Stimulated activated CD4-positive, alpha-beta T cell treated with anti-CD3 and anti-CD28 coated beads, Interleukin-4, amount 100 ng/mL, for 48 hours (primary cell): ENCODE measurements around the gene TNFRSF1B.
A peak's percentile ranks its signal among the peaks of the same experiment; 100 is the strongest.

Source experiments
- DNase-seq, 2 donors: peaks; one replicate each; pipeline ENCODE4 v3.0.0-alpha.2; 2020; ENCODE audit warnings: low read depth in 2 of 2

Gene TNFRSF1B

DNA sequence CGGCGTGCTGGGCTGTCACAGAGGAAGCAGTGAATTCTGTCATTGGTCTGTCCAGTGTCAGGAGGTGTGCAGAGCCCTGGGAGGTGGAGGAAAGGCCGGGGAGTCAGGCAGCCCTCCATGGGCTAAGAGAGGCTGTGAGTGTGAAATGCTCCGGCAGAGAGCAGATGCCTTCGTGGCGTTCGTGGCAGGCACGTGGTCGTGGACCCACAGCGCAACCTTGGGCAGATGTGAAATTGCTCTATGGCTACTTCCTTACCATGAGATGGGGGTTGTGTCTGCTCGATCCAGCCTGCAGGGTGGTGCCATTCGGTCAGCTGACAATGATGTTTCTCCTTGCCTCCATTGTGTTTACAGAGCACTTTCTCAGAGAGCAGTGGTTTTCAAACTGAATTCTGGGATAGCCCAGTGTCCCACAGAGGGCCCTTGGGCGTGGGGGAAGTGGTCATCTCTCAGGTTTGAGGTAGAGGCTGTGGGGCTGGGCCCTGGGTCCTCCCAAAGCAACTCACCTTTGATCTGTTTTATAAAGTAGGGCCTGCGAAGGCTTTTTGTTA, 27.9 kb downstream of the TNFRSF1B start:
- DNase-seq: no peak

DNA sequence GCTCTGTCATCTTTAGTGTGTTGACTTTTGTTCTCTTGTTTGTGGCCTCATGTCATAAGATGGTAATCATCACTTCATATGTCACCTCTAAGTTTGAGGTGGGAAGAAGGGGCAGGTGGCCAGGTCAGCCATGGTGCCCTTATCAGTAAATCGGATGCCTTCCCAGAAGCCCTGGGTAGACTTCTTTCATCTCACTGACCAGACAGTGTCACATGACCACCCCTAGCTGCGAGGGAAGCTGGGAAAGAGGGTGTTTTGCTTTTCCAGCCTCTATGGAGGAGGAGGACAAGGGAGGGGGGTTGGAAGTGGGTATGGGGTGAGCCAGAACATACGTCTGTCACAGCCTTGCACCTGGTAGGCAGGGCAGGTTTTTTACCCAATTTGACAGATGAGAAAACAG, 28.6 kb downstream of the TNFRSF1B start:
- no peak for DNase-seq

DNA sequence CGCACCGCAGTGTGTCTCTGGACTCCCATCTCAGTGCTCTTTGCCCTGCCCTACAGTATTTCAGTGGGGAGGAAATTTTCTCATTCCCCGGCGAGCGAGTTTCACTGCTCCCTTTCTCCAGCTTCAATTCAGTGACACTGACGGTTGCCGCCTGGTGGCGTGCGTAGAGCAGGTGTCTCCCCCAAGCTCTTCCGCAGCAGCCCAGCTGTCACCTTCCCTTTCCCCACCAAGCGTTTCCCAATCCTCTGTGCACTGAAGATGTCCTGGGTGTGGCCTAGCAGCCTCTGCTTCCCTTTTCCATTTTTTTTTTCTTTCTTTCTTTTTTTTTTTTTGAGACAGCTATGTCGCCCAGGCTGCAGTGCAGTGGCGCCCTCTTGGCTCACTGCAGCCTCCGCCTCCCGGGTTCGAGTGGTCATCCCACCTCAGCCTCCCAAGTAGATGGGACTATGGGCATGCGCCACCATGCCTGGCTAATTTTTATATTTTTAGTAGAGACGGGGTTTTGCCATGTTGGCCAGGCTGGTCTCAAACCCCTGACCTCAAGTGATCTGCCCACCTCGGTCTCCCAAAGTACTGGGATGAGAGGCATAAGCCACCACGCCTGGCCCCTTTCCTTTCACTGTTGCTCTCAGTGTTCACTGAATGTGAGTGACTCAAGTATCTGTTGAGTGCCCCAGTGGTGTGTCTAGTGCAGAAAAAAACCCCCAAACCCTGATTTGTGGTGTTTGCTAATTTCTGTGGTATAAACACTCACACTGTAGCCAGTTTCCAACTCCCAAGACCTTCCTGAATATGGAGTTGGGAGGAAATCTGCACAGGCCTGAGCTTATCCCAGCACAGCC, 30.1 kb downstream of the TNFRSF1B start:
- no peak for DNase-seq

DNA sequence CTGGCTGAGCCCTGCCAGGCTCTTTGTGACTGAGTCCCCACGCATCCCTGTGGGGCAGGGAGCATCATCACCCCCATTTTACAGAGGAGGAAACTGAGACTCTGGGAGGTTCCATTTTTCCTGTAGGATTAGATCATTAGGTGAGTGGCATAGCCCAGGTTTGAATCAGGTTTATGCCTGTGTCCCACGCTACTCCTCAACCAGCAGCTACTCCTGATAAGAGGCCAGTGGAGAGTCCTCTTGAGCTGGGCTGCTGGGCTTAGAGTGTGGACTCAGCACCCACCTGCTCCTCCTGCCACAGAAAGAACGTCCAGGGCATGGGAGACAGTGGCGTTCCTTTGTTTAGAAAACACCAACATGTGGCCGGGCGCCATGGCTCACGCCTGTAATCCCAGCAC, 30.7 kb downstream of the TNFRSF1B start:
- no peak for DNase-seq

DNA sequence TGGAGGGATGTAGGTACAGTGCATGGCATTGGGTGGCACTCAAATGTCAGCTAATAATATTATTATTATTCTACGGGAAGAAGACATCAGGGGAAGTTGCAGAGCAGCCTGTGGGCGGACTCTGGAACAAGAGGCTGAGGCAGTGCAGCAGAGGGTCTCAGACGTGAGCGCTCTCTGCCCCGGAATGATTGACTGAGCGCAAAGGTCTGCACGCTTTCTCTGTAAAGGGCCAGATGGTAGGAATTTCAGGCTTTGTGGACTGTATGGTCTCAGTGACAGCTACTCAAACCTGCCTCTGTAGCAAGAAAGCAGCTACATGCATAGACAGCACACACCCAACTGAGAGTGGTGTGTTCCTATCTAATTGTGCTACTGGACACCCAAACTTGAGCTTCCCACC, 33.4 kb downstream of the TNFRSF1B start:
- no peak for DNase-seq

DNA sequence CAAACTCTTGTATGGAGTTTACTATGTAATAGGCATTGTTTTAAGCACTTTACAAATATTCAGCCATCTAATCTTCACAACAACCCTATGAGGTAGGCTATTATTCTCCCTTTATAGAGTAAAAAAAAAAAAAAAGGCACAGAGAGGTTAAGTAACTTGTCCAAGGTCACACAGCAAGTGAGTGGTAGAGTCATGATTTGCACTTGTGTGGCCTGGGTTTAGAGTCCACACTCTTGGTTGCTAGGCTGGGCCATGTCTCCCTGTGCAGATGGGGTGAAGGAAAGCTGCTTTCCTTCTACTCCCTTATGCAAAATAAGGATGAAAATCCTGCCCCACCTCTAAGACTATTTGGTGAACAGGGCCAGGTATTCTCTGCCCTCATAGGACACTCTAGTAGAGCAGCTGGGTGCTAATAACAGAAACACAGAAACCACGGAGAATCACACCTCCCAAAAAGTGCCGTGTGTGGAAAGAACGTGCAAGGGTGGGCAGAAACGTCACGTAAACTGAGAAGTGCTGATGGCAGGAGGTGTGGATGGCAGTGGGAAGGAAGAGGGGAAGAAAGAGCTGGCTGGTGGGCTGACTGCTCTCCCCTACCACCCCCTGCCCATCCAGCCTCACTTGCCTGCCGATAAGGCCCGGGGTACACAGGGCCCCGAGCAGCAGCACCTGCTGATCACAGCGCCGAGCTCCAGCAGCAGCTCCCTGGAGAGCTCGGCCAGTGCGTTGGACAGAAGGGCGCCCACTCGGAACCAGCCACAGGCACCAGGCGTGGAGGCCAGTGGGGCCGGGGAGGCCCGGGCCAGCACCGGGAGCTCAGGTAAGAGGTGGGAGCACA, 34.8 kb downstream of the TNFRSF1B start:
- DNase-seq: no peak

DNA sequence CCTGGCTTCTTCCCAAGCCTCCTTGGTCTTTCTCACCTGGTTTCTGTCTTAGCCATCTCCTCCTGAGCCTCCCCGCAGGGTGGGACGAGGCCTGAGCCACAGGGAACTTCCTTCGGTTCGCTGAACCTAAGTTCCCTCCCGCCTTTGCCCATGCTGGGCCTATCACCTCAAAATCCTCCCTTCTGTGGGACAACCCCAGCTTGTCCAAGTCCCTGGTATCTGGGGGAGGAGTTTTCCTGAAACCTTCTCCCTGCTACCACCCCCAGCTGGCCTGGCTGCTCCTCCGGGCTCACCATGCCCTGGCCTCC, 35.4 kb downstream of the TNFRSF1B start:
- DNase-seq: no peak

DNA sequence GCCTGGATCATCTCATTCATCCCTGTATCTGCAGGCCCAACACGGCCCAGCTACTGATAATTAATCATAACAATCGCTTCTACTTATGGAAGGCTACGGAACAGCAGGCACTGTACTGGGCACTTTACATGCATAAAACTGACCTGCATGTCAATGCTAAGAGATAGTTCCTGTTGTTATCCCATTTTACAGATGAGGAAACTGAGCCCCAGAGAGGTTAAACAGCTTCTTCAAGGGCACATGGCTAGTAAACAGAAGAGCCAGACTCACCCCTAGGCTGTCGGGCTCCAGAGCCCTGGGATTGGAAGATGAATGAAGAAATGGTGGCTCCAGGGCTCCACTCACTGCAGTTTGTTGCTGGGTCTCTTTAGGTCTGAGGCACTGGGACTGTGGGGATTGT, 35.8 kb downstream of the TNFRSF1B start:
- DNase-seq: no peak

DNA sequence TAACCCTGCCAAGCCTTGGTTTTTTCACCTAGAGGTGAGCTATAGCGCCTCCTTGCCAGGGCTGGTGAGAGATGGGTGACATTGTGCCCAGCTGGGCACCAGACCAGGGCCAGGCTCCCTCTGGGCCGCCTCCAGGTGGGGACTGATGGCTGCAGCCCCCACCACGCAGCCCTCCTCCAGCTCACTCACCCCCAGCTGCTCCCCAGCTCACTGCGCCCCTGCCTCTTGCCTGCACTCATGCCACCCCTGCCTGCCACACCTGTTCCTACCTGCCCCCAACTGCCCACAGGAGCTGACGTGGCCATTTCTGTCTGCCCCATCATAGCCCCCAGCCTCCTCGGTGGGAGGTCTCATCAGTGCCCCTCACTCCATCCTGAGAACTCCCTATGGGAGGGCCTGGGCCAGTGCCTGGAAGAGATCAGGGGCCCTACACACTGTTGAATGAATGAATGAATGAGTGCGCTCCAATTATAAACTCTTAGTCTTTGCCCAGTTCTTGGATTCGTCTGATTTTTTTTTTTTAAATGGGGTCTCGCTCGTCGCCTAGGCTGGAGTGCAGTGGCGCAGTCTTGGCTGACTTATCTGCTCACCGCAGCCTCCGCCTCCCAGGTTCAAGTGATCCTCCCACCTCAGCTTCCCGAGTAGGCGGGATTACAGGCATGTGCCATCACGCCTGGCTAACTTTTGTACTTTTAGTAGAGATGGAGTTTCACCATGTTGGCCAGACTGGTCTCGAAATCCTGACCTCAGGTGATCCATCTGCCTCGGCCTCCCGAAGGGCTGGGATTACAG, 36.6 kb downstream of the TNFRSF1B start:
- no peak for DNase-seq

DNA sequence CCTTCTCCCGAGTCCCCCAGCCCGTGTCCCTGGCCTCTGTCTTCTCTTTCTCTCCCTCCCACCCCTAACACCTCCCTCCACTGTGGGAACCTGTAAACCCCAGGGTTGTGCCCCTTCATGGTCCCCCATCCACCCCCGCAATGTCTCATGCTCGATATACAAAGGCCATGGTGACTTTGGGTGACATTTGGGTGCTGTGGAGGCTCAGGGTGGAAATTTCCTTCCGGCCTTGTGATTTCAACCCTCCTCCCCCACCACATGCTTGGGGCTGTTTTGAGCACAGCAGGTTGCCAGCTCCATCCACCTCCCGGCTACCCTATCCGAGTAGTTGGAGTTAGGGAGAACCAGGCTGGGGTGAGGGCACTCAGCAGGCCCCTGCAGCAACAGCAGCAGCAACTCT, 37.3 kb downstream of the TNFRSF1B start:
- DNase-seq: peak; percentile 18 to 38

DNA sequence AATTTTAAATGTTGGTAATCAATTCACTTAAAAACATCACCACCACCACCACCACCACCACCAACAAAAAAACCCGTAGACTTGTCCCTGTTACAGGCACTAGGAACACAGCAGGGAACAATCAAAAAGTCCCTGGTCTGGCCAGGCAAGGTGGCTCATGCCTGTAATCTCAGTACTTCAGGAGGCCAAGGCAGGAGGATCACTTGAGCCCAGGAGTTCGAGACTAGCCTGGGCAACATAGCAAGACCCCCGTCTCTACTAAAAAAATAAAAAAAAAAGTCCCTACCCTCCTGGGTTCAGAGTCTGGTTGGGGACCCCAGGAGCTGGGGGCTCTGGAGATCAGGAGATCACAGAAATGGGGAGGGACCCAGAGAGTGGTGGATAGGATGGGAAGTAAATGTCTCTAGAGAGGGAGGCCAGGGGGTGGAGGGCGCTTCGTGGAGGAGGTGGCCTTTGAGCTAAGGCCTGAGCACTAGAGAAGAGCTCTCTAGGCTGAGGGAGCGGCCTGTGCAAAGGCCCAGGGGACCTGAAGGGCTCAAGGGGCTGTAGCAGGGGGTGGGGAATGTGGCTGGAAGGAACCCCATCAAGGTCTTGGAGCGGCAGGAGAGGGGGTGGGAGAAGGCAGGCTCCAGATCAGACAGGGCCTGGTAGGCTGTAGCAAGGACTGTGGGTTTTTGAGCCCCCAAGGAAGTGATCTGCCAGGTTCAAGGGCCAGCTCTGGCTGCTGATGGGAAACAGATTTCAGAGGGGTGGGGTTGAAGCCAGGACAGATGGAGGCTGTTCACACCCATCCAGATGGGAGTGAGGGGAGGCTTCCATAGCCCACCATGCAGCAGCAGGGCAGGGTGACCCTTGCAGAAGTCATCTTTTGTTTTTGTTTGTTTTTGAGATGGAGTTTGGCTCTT, 38.2 kb downstream of the TNFRSF1B start:
- no peak for DNase-seq

DNA sequence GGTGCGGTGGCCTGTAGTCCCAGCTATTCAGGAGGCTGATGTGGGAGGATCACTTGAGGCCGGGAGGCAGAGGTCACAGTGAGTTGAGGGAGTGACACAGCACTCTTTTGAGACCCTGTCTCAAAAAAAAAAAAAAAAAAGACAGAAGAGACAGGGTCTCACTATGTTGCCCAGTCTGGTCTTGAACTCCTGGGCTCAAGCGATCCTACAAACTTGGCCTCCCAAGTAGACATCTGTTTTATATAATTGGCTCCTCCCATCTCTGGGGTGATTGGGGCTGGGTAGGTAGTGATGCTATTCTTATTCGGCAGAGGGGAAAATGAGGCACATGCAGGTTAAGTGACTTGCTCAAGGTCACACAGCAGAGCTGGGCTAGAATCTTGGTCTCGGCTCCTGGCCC, 39.4 kb downstream of the TNFRSF1B start:
- no peak for DNase-seq

DNA sequence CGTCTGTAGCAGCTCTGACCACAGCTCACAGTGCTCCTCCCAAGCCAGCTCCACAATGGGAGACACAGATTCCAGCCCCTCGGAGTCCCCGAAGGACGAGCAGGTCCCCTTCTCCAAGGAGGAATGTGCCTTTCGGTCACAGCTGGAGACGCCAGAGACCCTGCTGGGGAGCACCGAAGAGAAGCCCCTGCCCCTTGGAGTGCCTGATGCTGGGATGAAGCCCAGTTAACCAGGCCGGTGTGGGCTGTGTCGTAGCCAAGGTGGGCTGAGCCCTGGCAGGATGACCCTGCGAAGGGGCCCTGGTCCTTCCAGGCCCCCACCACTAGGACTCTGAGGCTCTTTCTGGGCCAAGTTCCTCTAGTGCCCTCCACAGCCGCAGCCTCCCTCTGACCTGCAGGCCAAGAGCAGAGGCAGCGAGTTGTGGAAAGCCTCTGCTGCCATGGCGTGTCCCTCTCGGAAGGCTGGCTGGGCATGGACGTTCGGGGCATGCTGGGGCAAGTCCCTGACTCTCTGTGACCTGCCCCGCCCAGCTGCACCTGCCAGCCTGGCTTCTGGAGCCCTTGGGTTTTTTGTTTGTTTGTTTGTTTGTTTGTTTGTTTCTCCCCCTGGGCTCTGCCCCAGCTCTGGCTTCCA, 40.1 kb downstream of the TNFRSF1B start:
- no peak for DNase-seq

DNA sequence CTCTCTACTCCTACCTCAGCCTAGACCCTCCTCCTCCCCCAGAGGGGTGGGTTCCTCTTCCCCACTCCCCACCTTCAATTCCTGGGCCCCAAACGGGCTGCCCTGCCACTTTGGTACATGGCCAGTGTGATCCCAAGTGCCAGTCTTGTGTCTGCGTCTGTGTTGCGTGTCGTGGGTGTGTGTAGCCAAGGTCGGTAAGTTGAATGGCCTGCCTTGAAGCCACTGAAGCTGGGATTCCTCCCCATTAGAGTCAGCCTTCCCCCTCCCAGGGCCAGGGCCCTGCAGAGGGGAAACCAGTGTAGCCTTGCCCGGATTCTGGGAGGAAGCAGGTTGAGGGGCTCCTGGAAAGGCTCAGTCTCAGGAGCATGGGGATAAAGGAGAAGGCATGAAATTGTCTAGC, 41.5 kb downstream of the TNFRSF1B start:
- DNase-seq: no peak

DNA sequence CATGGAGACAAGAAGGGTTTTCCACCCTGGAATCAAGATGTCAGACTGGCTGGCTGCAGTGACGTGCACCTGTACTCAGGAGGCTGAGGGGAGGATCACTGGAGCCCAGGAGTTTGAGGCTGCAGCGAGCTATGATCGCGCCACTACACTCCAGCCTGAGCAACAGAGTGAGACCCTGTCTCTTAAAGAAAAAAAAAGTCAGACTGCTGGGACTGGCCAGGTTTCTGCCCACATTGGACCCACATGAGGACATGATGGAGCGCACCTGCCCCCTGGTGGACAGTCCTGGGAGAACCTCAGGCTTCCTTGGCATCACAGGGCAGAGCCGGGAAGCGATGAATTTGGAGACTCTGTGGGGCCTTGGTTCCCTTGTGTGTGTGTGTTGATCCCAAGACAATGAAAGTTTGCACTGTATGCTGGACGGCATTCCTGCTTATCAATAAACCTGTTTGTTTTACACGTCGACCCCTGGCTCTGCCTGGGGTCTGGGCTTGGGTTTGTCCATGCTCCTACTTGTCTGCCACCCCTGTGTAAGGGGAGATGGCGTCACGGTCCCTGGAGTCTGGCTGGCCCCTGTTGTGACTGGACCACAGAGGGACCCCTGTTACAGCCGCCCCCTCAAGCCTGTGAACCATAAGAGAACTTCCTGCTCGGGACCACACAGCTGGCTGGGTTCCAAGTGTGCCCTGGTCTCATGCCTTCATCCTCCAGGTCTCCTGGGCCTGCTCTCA, 42.1 kb downstream of the TNFRSF1B start:
- peak; percentile 82 to 94 for DNase-seq

DNA sequence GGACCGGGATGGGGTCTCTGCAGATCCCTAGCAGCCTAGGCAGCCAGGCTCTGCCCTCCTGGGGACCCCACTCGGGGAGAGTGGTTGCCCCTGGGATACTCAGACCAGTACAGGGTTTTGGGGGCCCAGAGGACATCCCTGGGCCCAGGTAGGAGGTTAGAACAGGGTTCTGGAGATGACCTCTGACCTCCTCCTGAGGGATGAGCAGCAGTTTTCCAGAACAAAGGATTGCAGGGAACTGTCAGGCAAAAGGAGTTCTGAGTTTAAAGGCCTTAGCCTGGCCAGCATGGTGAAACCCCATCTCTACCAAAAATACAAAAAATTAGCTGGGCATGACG, 42.7 kb downstream of the TNFRSF1B start:
- DNase-seq: no peak

DNA sequence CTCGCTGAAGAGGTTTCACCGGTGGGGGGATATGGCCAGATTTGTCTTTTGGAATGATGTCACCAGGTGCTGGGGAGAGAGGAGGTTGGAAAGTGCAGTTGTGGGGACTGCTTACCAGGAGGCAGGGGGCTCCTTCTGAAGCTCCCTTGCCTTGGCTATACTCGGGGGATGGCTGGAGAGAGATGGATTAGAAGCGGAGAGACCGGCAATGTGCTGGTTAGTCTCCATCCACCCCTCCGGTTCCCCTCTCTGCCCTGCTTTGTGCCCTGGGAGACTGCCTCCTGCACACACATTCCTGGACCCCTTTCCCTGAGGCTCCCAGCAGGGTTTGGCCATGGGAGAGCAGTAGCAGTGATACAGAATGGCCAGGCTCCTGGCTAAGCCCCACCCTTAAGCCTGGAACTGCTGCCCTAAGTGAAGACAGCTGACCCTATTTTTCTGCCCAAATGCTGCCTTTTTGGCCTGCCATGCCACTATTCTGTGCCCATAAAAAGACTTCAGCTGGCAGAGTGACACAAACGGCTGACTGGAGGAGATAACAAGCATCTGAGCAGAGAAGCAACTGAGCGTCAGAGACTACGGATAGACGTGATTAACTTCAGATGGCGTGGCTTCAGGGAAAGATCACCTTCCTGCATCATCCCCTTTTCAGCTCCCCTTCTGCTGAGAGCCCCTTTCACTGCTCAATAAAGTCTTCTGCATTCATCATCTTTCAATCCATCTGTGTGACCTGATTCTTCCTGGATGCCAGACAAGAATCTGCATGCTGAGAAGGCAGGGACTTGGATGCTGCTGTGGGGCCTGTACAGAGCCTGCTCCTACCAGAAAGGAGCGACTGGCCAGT, 48.5 kb downstream of the TNFRSF1B start:
- no peak for DNase-seq

DNA sequence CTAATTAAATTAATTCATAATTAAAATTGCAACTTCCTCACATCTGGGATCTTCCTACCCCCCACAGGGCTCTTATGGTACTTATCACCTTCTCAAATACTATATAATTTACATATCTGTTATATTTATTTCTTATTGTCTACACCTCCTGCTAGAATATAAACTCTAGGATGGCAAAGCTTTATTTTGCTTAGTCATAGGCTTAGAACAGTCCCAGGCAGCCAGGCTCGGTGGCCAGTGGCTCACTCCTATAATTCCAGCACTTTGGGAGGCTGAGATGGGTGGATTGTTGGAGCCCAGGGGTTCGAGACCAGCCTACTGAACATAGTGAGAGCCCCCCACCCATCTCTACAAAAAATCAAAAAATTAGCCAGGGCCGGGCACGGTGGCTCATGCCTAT, 53.0 kb downstream of the TNFRSF1B start:
- DNase-seq: no peak

DNA sequence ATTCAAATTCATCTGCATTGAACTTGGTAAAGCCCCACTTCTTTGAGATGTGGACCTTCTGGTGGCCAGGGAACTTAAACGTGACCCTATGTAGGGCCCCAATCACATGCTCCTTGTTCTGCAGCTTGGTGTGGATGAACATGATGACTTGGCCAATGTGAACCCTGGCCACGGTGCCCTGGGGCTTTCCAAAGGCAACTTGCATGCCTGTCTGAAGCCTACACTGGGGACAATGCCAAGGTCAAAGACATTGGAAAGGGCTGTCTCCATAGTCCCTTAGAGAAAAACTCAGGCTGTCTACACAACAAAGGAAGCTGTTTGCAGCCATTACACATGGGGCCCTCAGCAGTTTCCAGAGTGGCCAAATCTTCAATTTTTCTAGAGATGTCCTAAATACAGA, 54.1 kb downstream of the TNFRSF1B start:
- DNase-seq: no peak
